Suprapubic skin (tissue), 4 donors: Measurements from ENCODE around the gene NEB. TPM values are rescaled to one million over a fixed set of nuclear protein-coding genes. Genes with fewer than 3 reads are reported as not detected.

ENCODE experiments used
- DNase-seq, 2 donors: peaks; one replicate each; pipeline ENCODE4 v3.0.0-alpha.2; 2019; ENCODE audit warnings: low spot score in 2 of 2
- H3K27ac ChIP-seq: fragments of 200-600 bp; sonication (generic); one replicate; pipeline ENCODE4 v1.5.1; 2019
- H3K27me3 ChIP-seq: fragments of 200-600 bp; sonication (generic); one replicate; pipeline ENCODE4 v1.5.1; 2019
- H3K36me3 ChIP-seq: fragments of 200-600 bp; sonication (generic); one replicate; pipeline ENCODE4 v1.5.1; 2019
- H3K4me1 ChIP-seq: fragments of 200-600 bp; sonication (generic); one replicate; pipeline ENCODE4 v1.5.1; 2019
- H3K4me3 ChIP-seq: fragments of 200-600 bp; sonication (generic); one replicate; pipeline ENCODE4 v1.5.1; 2019; ENCODE audit warnings: mild to moderate bottlenecking
- H3K9me3 ChIP-seq: fragments of 200-600 bp; sonication (generic); one replicate; pipeline ENCODE4 v1.5.1; 2019
- EP300 ChIP-seq: sonication (generic); formaldehyde crosslinking; IDR thresholded peaks from one replicate; pipeline ENCODE4 v1.6.1; 2017; ENCODE audit warnings: antibody characterized with exemption
- POLR2A ChIP-seq, 2 donors: fragments of 450-650 bp; IDR thresholded peaks; one replicate each; pipeline ENCODE4 v1.6.1; 2017; ENCODE audit warnings: antibody characterized with exemption in 2 of 2, mild to moderate bottlenecking in 2 of 2, moderate library complexity in 2 of 2
- POLR2AphosphoS5 ChIP-seq, 3 donors: sonication (generic); formaldehyde crosslinking; IDR thresholded peaks; one replicate each; pipeline ENCODE4 v1.6.1; 2017; ENCODE audit warnings: antibody characterized with exemption in 3 of 3
- WGBS: methylation state at CpG from one replicate; pipeline ENCODE4 v1.1.5; 2018; 5-methylcytosine and 5-hydroxymethylcytosine counted together
- total RNA-seq, 4 donors: library from RNA; depleted of rRNA; stranded (reverse); fragments of >200 nt; gene quantifications; one replicate each; pipeline ENCODE4 v1.1.0, GENCODE V29; 2016
- TF ChIP-seq, protein P1 (sequence below), 2 donors: fragments of 200-600 bp in 1 of 2; fragments of 450-650 bp in 1 of 2; sonication (generic) in 1 of 2; IDR thresholded peaks; one replicate each; pipeline ENCODE4 v1.5.1; 2016 to 2019; ENCODE audit warnings: antibody characterized with exemption in 2 of 2, mild to moderate bottlenecking in 1 of 2, moderate library complexity in 1 of 2

Gene NEB
- total RNA-seq, 4 donors from 2014 or later, result 5.4 to 19.1 (median 7.4) TPM

DNA sequence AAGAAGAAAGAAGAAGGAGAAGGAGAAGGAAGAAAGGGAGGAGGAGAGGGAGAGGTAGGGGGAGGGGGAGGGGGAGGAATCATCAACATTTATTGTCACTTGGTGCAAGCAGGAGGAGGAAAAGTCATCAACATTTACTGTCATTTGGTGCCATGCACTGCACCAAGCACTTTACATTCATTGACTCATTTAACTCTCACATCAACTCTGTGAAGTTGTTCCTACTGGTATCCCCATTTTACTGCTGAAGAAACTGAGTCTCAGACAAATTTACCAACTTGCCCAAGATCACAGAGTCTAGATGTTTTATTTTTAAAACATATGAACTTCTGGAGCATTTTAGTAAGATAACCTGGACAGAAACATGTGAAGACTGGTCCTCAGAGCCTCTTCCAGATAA, 46.7 kb upstream of the NEB start:
- H3K27me3 ChIP-seq, result no peaks in the 10 kb centered on the region
- DNase-seq, result no peak
- no peaks in the 10 kb centered on the region for H3K4me1 ChIP-seq
- no peak overlapping the region for H3K4me3 ChIP-seq
- H3K36me3 ChIP-seq, result peaks cover 47% of the 10 kb centered on the region
- no peak overlapping the region for H3K27ac ChIP-seq
- TF ChIP-seq EP300 (no peak), POLR2A (IDR thresholded peaks at IDR 0.05) (no peak), POLR2AphosphoS5 (IDR thresholded peaks at IDR 0.05) (no peak)
- TF ChIP-seq, protein P1, sequence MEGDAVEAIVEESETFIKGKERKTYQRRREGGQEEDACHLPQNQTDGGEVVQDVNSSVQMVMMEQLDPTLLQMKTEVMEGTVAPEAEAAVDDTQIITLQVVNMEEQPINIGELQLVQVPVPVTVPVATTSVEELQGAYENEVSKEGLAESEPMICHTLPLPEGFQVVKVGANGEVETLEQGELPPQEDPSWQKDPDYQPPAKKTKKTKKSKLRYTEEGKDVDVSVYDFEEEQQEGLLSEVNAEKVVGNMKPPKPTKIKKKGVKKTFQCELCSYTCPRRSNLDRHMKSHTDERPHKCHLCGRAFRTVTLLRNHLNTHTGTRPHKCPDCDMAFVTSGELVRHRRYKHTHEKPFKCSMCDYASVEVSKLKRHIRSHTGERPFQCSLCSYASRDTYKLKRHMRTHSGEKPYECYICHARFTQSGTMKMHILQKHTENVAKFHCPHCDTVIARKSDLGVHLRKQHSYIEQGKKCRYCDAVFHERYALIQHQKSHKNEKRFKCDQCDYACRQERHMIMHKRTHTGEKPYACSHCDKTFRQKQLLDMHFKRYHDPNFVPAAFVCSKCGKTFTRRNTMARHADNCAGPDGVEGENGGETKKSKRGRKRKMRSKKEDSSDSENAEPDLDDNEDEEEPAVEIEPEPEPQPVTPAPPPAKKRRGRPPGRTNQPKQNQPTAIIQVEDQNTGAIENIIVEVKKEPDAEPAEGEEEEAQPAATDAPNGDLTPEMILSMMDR (IDR thresholded peaks at IDR 0.05), result no peak
- no peaks in the 10 kb centered on the region for H3K9me3 ChIP-seq

DNA sequence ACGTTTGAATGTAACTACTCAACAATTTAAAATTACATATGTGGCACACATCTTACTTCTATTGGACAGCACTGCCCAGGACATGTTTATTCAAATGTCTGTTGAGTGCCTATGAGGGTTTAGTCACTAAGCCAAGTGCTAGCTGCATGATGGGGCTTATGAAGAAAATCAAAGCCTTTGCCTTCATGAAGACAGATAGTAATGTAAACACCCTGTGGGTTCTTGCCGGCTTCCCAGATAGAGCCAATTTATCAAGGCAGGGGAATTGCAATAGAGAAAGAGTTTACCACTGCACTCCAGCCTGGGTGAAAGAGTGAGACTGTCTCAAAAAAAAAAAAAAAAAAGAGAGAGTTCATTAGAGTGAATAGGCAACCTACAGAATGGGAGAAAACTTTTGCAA, 43.7 kb upstream of the NEB start:
- no peaks in the 10 kb centered on the region for H3K27me3 ChIP-seq
- DNase-seq, result no peak
- 83% methylated on average over 2 of the region's 2 CpGs for WGBS
- H3K4me3 ChIP-seq, result no peak overlapping the region
- H3K36me3 ChIP-seq, result peaks cover 29% of the 10 kb centered on the region
- no peaks in the 10 kb centered on the region for H3K9me3 ChIP-seq
- TF ChIP-seq, protein P1 (IDR thresholded peaks at IDR 0.05), result no peak
- TF ChIP-seq EP300 (no peak), POLR2A (IDR thresholded peaks at IDR 0.05) (no peak), POLR2AphosphoS5 (IDR thresholded peaks at IDR 0.05) (no peak)
- peaks cover 11% of the 10 kb centered on the region for H3K4me1 ChIP-seq
- H3K27ac ChIP-seq, result no peak overlapping the region

DNA sequence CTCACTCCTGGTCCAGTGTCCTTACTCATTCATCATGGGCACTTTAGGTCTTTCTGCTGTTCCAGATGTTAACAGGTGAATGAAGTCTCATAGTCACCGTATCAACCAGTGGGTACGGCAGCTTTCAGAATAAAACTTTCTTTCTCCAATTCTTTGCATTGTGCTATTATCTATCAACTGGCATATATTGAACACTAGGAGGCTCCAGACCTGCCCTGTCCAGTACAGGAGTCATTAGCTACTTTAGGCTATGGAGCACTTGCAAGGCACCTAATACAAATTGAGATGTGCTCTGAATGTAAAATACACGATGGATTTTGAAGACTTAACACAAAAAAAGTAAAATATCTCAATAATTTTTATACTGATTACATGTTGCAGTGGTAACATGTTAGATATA, 43.2 kb upstream of the NEB start:
- H3K27me3 ChIP-seq, result no peaks in the 10 kb centered on the region
- DNase-seq, result no peak
- 97% methylated on average over 3 of the region's 3 CpGs for WGBS
- peaks cover 11% of the 10 kb centered on the region for H3K4me1 ChIP-seq
- H3K9me3 ChIP-seq, result no peaks in the 10 kb centered on the region
- TF ChIP-seq POLR2AphosphoS5 (IDR thresholded peaks at IDR 0.05) (no peak), POLR2A (IDR thresholded peaks at IDR 0.05) (no peak), EP300 (no peak)
- TF ChIP-seq, protein P1 (IDR thresholded peaks at IDR 0.05), result no peak
- H3K36me3 ChIP-seq, result peaks cover 29% of the 10 kb centered on the region
- no peak overlapping the region for H3K27ac ChIP-seq
- no peak overlapping the region for H3K4me3 ChIP-seq

DNA sequence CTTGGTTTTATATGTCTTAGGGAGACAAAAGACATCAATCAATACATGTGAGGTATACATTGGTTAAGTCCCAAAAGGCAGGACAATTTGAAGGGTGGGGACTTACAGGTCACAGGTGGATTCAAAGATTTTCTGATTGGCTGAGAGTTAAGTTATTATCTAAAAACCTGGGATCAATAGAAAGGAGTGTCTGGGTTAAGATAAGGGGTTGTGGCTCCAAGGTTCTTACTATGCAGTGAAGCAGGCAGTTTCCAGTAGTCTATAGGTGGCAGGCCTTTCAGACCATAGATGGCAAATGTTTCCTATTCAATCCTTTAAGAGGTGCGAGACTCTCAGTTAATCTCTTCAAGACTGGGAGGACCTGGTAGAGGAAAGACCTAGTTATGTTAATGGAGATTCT, 42.1 kb upstream of the NEB start:
- TF ChIP-seq POLR2A (IDR thresholded peaks at IDR 0.05), result no peak
- 89% methylated on average over 1 of the region's 1 CpG for WGBS

DNA sequence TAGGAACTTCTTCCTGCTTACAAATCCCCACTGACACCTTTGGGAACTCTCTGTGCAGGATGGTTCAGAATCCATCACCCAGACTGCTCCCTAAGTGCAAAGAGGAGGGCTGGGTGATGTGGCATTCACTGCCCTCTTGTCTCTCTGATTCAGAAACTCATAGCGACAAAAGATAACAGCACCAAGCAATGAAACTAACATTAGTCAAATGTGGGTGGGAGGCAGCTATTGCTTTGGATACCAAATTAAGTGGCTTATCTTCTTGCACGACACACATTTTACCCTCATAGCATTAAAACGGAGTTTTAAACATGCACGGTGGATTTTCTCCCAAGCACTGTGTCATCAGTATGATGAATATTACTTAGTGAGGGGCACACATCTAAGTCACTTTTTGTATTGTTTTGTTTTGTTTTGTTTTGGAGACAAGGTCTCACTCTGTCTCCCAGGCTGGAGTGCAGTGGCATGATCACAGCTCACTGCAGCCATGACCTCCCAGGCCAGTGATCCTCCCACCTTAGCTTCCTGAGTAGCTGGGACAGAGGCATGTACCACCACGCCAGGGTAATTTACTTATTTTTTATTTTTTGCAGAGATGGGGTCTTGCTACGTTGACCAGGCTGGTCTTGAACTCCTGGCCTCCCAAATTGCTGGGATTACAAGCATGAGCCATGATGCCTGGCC, 40.9 kb upstream of the NEB start:
- TF ChIP-seq POLR2A (IDR thresholded peaks at IDR 0.05), result no peak
- TF ChIP-seq, protein P1 (IDR thresholded peaks at IDR 0.05), result no peak
- no peak for TF ChIP-seq POLR2AphosphoS5 (IDR thresholded peaks at IDR 0.05)
- no peak for TF ChIP-seq EP300
- 76% methylated on average over 6 of the region's 6 CpGs for WGBS
- no peak overlapping the region for H3K4me3 ChIP-seq
- H3K4me1 ChIP-seq, result peaks cover 11% of the 10 kb centered on the region
- H3K36me3 ChIP-seq, result peaks cover 21% of the 10 kb centered on the region
- no peak for DNase-seq
- H3K9me3 ChIP-seq, result no peaks in the 10 kb centered on the region
- H3K27ac ChIP-seq, result peak overlapping the region; percentile 55
- no peaks in the 10 kb centered on the region for H3K27me3 ChIP-seq

More for the DNA sequence above, 42.1 kb upstream of the NEB start:
- H3K4me3 ChIP-seq, result no peak overlapping the region
- no peak overlapping the region for H3K27ac ChIP-seq
- H3K27me3 ChIP-seq, result no peaks in the 10 kb centered on the region
- no peak for DNase-seq
- no peaks in the 10 kb centered on the region for H3K9me3 ChIP-seq
- H3K36me3 ChIP-seq, result peaks cover 21% of the 10 kb centered on the region
- H3K4me1 ChIP-seq, result peaks cover 11% of the 10 kb centered on the region

DNA sequence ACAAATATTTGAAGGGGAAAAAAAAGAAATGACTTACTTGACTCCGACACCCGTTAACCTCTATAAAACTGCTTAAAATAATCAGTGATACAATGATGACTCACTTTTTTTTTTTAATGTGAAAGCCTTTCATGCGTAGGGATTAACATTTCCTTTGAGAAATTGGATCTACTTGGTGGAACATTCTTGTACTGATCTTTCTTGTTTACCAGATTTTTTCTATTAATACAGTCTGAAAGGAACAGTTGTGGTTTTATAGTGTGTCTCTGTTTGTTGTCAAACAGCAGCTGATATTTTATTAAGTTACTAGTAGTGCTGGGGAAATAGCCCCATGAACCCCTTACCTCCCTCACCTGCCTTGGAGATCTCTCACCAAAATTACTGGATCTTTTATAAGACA, 40.2 kb upstream of the NEB start:
- Histone ChIP-seq H3K4me1 (peaks cover 11% of the 10 kb centered on the region), H3K27ac (peak overlapping the region; percentile 55), H3K4me3 (no peak overlapping the region), H3K27me3 (no peaks in the 10 kb centered on the region), H3K36me3 (peaks cover 19% of the 10 kb centered on the region), H3K9me3 (no peaks in the 10 kb centered on the region)
- no peak for DNase-seq
- TF ChIP-seq POLR2AphosphoS5 (IDR thresholded peaks at IDR 0.05) (no peak), POLR2A (IDR thresholded peaks at IDR 0.05) (no peak), EP300 (no peak)
- TF ChIP-seq, protein P1 (IDR thresholded peaks at IDR 0.05), result no peak
- WGBS, result 12% methylated on average over 3 of the region's 3 CpGs
